KMS-11 (cell line): ENCODE results near the gene KCNT1.

ENCODE experiments used
- H2AFZ ChIP-seq: fragments of 200-600 bp; sonication (generic); 2 replicates; pipeline ENCODE4 v1.6.1; 2016; ENCODE audit warnings: antibody characterized with exemption, mixed run types, low read depth
- H3K27ac ChIP-seq: fragments of 200-600 bp; sonication (generic); 2 replicates; pipeline ENCODE4 v1.6.1; 2016; ENCODE audit warnings: mild to moderate bottlenecking, mixed run types
- H3K27me3 ChIP-seq: fragments of 200-600 bp; sonication (generic); 2 replicates; pipeline ENCODE4 v1.6.1; 2017; ENCODE audit warnings: mild to moderate bottlenecking, low read depth, mixed run types, moderate library complexity; ENCODE audit not compliant: insufficient read depth
- H3K36me3 ChIP-seq: fragments of 200-600 bp; sonication (generic); 2 replicates; pipeline ENCODE4 v1.6.1; 2017; ENCODE audit warnings: mild to moderate bottlenecking, mixed run types; ENCODE audit not compliant: insufficient read depth
- H3K4me1 ChIP-seq: fragments of 200-600 bp; sonication (generic); 2 replicates; pipeline ENCODE4 v1.6.1; 2016; ENCODE audit warnings: mild to moderate bottlenecking, low read depth, mixed run types; ENCODE audit not compliant: poor library complexity, severe bottlenecking
- H3K4me2 ChIP-seq: fragments of 200-600 bp; sonication (generic); 2 replicates; pipeline ENCODE4 v1.7.0; 2016; ENCODE audit warnings: mild to moderate bottlenecking, mixed run types
- H3K4me3 ChIP-seq: fragments of 200-600 bp; sonication (generic); IDR thresholded peaks from 2 replicates; pipeline ENCODE4 v1.6.1; 2017; ENCODE audit warnings: low read depth, low read length, mixed read lengths; ENCODE audit not compliant: insufficient read depth
- H3K79me2 ChIP-seq: fragments of 200-600 bp; sonication (generic); 2 replicates; pipeline ENCODE4 v1.6.1; 2016; ENCODE audit warnings: low read depth, mixed run types; ENCODE audit not compliant: insufficient read depth
- H3K9ac ChIP-seq: fragments of 200-600 bp; sonication (generic); 2 replicates; pipeline ENCODE4 v1.6.1; 2016; ENCODE audit warnings: mild to moderate bottlenecking, mixed run types
- H4K20me1 ChIP-seq: fragments of 200-600 bp; sonication (generic); 2 replicates; pipeline ENCODE4 v1.6.1; 2016; ENCODE audit warnings: mild to moderate bottlenecking, mixed run types; ENCODE audit not compliant: insufficient read depth
- TF ChIP-seq, protein P1 (sequence below): fragments of 200-600 bp; sonication (generic); conservative IDR thresholded peaks from 2 replicates; pipeline ENCODE4 v1.6.1; 2017; ENCODE audit warnings: low read depth, mild to moderate bottlenecking, antibody characterized with exemption, low read length, moderate library complexity, mixed read lengths

Gene KCNT1

DNA sequence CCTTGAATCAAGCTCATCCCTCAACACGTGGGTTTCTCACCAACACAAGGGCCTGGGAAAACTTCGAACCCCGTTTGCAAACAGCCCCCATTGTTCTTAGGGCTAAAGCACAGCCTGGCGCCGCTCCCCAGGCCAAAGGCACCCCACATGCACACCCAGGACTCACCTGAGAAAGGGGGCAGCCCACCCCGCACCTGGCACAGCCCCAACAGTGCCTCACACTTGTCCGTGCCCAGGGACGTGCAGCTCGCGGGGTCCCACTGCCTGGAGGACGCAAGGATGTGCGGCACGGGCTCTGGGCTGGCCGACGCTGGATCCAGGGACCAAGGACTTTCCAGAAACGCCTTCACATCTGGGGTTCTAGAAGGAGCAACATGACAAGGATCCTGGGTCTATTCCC lies 5.5 kb upstream of the KCNT1 start:
- H3K4me3 ChIP-seq: no peak overlapping the region
- no peaks in the 10 kb centered on the region for H3K36me3 ChIP-seq
- H3K9ac ChIP-seq: no peak overlapping the region
- H3K4me2 ChIP-seq: no peak overlapping the region
- H3K27ac ChIP-seq: no peak overlapping the region
- H3K79me2 ChIP-seq: no peaks in the 10 kb centered on the region
- no peaks in the 10 kb centered on the region for H3K4me1 ChIP-seq
- TF ChIP-seq, protein P1, sequence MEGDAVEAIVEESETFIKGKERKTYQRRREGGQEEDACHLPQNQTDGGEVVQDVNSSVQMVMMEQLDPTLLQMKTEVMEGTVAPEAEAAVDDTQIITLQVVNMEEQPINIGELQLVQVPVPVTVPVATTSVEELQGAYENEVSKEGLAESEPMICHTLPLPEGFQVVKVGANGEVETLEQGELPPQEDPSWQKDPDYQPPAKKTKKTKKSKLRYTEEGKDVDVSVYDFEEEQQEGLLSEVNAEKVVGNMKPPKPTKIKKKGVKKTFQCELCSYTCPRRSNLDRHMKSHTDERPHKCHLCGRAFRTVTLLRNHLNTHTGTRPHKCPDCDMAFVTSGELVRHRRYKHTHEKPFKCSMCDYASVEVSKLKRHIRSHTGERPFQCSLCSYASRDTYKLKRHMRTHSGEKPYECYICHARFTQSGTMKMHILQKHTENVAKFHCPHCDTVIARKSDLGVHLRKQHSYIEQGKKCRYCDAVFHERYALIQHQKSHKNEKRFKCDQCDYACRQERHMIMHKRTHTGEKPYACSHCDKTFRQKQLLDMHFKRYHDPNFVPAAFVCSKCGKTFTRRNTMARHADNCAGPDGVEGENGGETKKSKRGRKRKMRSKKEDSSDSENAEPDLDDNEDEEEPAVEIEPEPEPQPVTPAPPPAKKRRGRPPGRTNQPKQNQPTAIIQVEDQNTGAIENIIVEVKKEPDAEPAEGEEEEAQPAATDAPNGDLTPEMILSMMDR: no peak
- peaks cover 88% of the 10 kb centered on the region for H3K27me3 ChIP-seq
- no peak overlapping the region for H2AFZ ChIP-seq
- no peaks in the 10 kb centered on the region for H4K20me1 ChIP-seq

DNA sequence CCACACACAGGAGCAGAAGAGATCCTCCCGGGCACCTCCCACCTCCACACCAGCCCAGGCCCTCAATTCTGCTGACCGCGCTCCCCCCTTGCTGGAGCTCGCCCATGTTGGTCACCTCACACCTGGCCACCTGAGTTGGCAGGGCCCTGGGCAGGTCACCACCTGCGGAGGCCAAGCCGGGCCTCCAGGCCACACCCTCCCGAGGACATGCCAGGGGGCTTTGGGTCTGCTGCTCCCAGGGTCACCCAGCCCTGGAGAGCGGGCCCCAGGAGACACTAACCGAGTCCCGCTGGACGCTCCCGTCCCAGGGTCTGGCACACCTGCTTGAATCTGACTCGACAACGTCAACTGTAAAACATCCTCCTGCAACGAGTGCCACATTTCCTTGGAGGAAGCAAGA lies 4.8 kb upstream of the KCNT1 start:
- H3K27ac ChIP-seq: no peak overlapping the region
- no peaks in the 10 kb centered on the region for H4K20me1 ChIP-seq
- no peaks in the 10 kb centered on the region for H3K79me2 ChIP-seq
- no peak overlapping the region for H3K9ac ChIP-seq
- TF ChIP-seq, protein P1: no peak
- no peak overlapping the region for H3K4me3 ChIP-seq
- H3K4me2 ChIP-seq: no peak overlapping the region
- no peaks in the 10 kb centered on the region for H3K4me1 ChIP-seq
- H2AFZ ChIP-seq: no peak overlapping the region
- H3K27me3 ChIP-seq: peaks cover 85% of the 10 kb centered on the region
- H3K36me3 ChIP-seq: no peaks in the 10 kb centered on the region

DNA sequence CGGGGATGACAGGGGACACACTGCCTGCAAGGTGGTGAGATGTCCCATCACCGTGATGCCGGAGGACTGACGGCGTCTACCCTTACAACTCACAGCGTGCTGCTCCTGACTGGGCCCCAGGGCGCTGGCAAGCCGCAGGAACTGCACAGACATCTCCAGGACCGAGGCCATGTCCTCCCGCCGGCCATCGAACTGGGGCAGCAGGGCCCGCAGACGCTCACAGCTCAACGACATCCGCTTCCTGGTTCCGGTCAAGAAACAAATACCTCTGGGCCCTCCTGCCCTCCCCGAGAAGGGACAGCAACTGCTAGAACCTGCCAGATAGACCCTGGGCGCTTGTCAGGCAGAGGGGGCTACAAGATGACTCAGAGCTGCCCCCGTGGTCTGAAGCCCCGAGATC lies 3.7 kb upstream of the KCNT1 start:
- TF ChIP-seq, protein P1: no peak
- Histone ChIP-seq H3K27ac (no peak overlapping the region), H2AFZ (no peak overlapping the region; the same call in 1 of the 2 replicates), H3K79me2 (no peaks in the 10 kb centered on the region), H3K27me3 (peaks cover 84% of the 10 kb centered on the region), H3K4me1 (no peaks in the 10 kb centered on the region), H3K4me2 (no peak overlapping the region), H3K4me3 (no peak overlapping the region), H3K9ac (no peak overlapping the region), H4K20me1 (no peaks in the 10 kb centered on the region), H3K36me3 (no peaks in the 10 kb centered on the region)

DNA sequence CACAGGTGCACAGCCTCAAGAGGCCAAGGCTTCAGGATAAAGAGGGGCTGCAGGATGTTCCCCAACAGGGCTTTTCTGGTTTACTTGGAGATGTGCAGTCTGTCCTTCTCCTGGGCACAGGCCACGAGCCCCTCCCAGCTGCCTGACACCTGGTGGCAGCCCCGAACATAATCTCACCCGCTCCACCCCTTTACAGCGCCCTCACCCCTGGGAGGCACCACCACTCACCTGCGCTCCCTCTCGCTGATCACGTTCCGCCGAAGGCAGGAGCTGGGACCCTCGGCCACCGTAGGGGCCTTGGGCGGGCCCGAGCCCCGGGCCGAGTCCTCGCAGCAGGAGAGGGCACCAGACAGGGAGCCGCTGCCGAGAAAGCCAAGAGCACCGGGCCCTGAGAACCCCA lies 3.2 kb upstream of the KCNT1 start:
- Histone ChIP-seq H4K20me1 (no peaks in the 10 kb centered on the region), H3K27ac (no peak overlapping the region), H3K36me3 (no peaks in the 10 kb centered on the region), H3K4me2 (no peak overlapping the region), H3K4me3 (no peak overlapping the region), H3K4me1 (no peaks in the 10 kb centered on the region), H3K27me3 (peaks cover 84% of the 10 kb centered on the region), H3K79me2 (no peaks in the 10 kb centered on the region), H2AFZ (no peak overlapping the region), H3K9ac (no peak overlapping the region)
- TF ChIP-seq, protein P1: no peak
